ENCODE data around the gene OPCML. TPM values are rescaled to one million over a fixed set of nuclear protein-coding genes. Genes with fewer than 3 reads are reported as not detected.

The OPCML gene
- total RNA-seq, 1 donor from 2014 or later: 0.61 TPM

- Mint-ChIP-seq H3K9me3 (ENCODE audit: unreplicated experiment) (no peaks in the 10 kb centered on the region), H3K27me3 (ENCODE audit: unreplicated experiment) (no peaks in the 10 kb centered on the region), H3K4me3 (ENCODE audit: unreplicated experiment) (no peak overlapping the region), H3K4me1 (ENCODE audit: low read depth, unreplicated experiment) (no peaks in the 10 kb centered on the region), H3K27ac (ENCODE audit: unreplicated experiment) (no peak overlapping the region), H3K36me3 (ENCODE audit: unreplicated experiment) (no peaks in the 10 kb centered on the region)
- DNase-seq: no peak
- TF ChIP-seq, protein P1, sequence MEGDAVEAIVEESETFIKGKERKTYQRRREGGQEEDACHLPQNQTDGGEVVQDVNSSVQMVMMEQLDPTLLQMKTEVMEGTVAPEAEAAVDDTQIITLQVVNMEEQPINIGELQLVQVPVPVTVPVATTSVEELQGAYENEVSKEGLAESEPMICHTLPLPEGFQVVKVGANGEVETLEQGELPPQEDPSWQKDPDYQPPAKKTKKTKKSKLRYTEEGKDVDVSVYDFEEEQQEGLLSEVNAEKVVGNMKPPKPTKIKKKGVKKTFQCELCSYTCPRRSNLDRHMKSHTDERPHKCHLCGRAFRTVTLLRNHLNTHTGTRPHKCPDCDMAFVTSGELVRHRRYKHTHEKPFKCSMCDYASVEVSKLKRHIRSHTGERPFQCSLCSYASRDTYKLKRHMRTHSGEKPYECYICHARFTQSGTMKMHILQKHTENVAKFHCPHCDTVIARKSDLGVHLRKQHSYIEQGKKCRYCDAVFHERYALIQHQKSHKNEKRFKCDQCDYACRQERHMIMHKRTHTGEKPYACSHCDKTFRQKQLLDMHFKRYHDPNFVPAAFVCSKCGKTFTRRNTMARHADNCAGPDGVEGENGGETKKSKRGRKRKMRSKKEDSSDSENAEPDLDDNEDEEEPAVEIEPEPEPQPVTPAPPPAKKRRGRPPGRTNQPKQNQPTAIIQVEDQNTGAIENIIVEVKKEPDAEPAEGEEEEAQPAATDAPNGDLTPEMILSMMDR (IDR thresholded peaks at IDR 0.05; ENCODE audit: partially characterized antibody, unreplicated experiment): no peak
Measured at GRCh38 chr11:132913886-132914285, 618.4 kb downstream of the OPCML start.

DNA sequence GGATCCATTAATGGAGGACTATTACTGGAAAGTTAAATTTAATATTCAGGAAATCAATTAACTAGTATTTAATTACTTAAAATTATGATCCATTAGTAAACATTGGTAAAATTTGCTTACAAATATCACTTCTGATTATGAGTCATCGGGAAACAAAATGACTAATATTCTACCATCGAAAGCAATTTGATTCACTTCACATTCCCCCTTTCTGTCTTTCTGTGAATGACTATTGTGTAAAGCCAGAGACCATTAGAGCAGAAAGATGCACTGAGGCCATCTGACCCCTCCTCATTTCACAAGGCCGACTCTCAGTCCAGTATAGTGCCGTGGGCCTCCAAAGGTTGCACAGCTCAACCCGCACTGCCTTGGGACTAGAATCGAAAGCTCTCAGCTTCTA, 619.0 kb downstream of the OPCML start:
- no peak overlapping the region for H3K27ac Mint-ChIP-seq (ENCODE audit: unreplicated experiment)
- no peaks in the 10 kb centered on the region for H3K9me3 Mint-ChIP-seq (ENCODE audit: unreplicated experiment)
- TF ChIP-seq, protein P1 (IDR thresholded peaks at IDR 0.05; ENCODE audit: partially characterized antibody, unreplicated experiment): no peak
- no peaks in the 10 kb centered on the region for H3K36me3 Mint-ChIP-seq (ENCODE audit: unreplicated experiment)
- H3K4me3 Mint-ChIP-seq (ENCODE audit: unreplicated experiment): no peak overlapping the region
- no peaks in the 10 kb centered on the region for H3K4me1 Mint-ChIP-seq (ENCODE audit: low read depth, unreplicated experiment)
- DNase-seq: no peak
- no peaks in the 10 kb centered on the region for H3K27me3 Mint-ChIP-seq (ENCODE audit: unreplicated experiment)

DNA sequence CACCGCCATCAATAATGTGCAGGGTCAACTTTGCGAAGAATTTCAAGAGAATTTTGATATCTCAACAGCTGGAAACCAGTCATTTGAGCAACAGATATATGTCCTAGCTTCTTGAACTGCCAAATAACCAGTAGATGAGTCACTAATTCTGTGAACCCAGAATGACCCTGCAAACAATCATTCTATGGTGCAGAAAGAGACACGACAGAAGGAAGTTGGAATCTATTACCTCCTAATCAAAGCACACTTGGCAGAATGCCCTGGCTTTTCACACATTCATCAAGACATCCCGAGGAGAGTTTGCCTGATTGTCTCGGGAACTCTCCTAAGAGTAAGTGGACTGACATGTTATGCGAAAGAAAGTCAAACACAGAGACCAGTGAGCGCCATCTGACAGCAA, 621.1 kb downstream of the OPCML start:
- Mint-ChIP-seq H3K36me3 (ENCODE audit: unreplicated experiment) (no peaks in the 10 kb centered on the region), H3K4me1 (ENCODE audit: low read depth, unreplicated experiment) (no peaks in the 10 kb centered on the region), H3K9me3 (ENCODE audit: unreplicated experiment) (peaks cover 2% of the 10 kb centered on the region), H3K27me3 (ENCODE audit: unreplicated experiment) (no peaks in the 10 kb centered on the region), H3K27ac (ENCODE audit: unreplicated experiment) (no peak overlapping the region), H3K4me3 (ENCODE audit: unreplicated experiment) (no peak overlapping the region)
- no peak for DNase-seq
- TF ChIP-seq, protein P1 (IDR thresholded peaks at IDR 0.05; ENCODE audit: partially characterized antibody, unreplicated experiment): no peak

GRCh38 chr11:132910011-132910760, 622.1 kb downstream of the OPCML start:
- DNase-seq: no peak
- Mint-ChIP-seq H3K27ac (ENCODE audit: unreplicated experiment) (no peak overlapping the region), H3K4me1 (ENCODE audit: low read depth, unreplicated experiment) (no peaks in the 10 kb centered on the region)

More at GRCh38 chr11:132910011-132910760, 622.1 kb downstream of the OPCML start:
- H3K4me3 Mint-ChIP-seq (ENCODE audit: unreplicated experiment): no peak overlapping the region
- no peaks in the 10 kb centered on the region for H3K36me3 Mint-ChIP-seq (ENCODE audit: unreplicated experiment)
- peaks cover 2% of the 10 kb centered on the region for H3K9me3 Mint-ChIP-seq (ENCODE audit: unreplicated experiment)
- no peaks in the 10 kb centered on the region for H3K27me3 Mint-ChIP-seq (ENCODE audit: unreplicated experiment)
- TF ChIP-seq, protein P1 (IDR thresholded peaks at IDR 0.05; ENCODE audit: partially characterized antibody, unreplicated experiment): no peak
